Adrenal gland (tissue), 5 donors: ENCODE data around the gene SLC24A3.

Experiments
- POLR2A ChIP-seq, 2 donors: fragments of 450-650 bp; IDR thresholded peaks; one replicate each; pipeline ENCODE4 v1.6.1; 2017; ENCODE audit warnings: antibody characterized with exemption in 2 of 2, mild to moderate bottlenecking in 2 of 2, moderate library complexity in 1 of 2
- TF ChIP-seq, protein P1 (sequence below), 6 experiments: fragments of 450-650 bp in 4 of 6; fragments of 200-600 bp in 2 of 6; sonication (generic) in 1 of 6; IDR thresholded peaks; 1 replicate in 5 of 6; 2 replicates in 1 of 6; pipeline versions ENCODE4 v1.5.1 to v1.8.0; 2016 to 2021; ENCODE audit warnings: antibody characterized with exemption in 6 of 6, mild to moderate bottlenecking in 2 of 6, moderate library complexity in 1 of 6
- donor health status: DM: no; HTN: no; CAD: no.

DNA sequence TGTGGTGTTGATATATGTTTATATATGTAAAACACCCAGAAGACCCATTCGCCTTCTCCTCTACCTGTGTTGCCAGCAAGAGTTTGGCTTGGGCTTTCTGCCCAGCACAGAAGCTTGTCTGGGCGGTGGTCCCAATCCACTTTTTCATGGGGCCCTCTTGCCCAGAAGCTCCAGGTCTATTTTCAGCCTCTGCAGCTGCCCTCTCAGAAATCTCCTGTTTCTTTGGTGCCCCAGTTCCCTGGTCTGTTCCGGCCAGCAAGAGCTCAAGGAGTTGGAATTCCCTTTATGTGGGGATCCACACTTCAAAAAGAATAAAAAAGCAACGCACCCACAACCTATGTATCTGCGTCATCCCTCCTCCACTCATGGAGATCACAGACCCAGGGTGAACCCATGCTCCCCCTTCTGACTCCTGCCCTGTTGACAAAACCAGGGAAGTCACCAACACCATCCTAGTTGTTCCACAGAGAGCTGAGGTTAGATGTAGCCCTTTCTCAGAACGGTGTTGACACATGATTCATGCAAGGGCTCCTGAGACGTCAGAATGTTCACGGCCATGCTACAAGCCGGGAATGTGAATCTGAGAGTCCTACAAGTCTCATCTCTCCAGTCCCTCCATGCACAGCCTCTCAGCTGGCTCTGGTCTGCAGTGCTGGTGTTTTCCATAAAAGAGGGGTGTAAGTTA is 388.8 kb downstream of the SLC24A3 start:
- no peak for TF ChIP-seq POLR2A (IDR thresholded peaks at IDR 0.05)
- TF ChIP-seq, protein P1, sequence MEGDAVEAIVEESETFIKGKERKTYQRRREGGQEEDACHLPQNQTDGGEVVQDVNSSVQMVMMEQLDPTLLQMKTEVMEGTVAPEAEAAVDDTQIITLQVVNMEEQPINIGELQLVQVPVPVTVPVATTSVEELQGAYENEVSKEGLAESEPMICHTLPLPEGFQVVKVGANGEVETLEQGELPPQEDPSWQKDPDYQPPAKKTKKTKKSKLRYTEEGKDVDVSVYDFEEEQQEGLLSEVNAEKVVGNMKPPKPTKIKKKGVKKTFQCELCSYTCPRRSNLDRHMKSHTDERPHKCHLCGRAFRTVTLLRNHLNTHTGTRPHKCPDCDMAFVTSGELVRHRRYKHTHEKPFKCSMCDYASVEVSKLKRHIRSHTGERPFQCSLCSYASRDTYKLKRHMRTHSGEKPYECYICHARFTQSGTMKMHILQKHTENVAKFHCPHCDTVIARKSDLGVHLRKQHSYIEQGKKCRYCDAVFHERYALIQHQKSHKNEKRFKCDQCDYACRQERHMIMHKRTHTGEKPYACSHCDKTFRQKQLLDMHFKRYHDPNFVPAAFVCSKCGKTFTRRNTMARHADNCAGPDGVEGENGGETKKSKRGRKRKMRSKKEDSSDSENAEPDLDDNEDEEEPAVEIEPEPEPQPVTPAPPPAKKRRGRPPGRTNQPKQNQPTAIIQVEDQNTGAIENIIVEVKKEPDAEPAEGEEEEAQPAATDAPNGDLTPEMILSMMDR (IDR thresholded peaks at IDR 0.05), result no peak
